Activated gamma-delta T cell treated with anti-CD3 and anti-CD28 coated beads, Interleukin-2, amount 50 U/mL, for 16 hours (primary cell): ENCODE results near the gene PRKAR1B.
A peak's percentile ranks its signal among the peaks of the same experiment; 100 is the strongest.

Source experiments
- DNase-seq: peaks from one replicate; pipeline ENCODE4 v3.0.0-alpha.2; 2020; ENCODE audit warnings: low read depth

Gene PRKAR1B

DNA sequence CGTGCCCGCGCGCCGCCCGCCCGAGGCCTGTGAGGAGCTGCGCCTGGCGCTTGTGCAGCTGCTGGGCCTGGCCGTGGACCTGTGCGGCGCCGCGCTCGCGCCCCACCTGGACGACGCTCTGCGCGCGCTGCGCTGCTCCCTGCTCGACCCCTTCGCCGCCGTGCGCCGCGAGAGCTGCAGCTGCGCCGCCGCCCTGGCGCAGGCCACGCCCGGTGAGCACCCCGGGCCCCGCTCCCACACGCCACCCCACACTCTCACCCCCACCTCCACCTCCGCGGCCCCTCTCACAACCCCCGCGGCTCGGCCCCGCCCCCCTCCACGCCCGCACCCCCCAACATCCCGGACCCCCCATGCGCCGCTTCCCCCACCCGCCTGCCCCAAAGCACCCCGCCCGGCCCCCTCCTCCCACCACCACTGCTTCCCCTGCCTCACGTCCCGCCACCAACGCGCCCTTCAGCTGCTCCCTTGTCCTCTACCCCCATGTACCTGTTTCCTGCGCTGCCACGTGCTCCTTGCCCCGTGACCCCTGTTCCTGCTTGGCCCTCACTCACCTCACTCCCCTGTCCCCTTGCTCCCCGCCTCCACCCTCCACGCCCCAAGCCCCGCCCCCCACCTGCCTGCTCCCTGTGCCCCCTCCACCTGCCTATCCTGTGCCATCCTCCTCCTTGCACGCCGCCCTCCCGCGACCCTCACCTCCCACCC is at the start of gene PRKAR1B:
Gene PRKAR1B, minus strand, starts transcription at position 178 of the 702 bp plus-strand sequence. CDS start 15,776 bp downstream, outside the sequence.
- no peak for DNase-seq

GRCh38 chr7:776381-776780 is 49.3 kb upstream of the PRKAR1B start:
- DNase-seq = no peak

DNA sequence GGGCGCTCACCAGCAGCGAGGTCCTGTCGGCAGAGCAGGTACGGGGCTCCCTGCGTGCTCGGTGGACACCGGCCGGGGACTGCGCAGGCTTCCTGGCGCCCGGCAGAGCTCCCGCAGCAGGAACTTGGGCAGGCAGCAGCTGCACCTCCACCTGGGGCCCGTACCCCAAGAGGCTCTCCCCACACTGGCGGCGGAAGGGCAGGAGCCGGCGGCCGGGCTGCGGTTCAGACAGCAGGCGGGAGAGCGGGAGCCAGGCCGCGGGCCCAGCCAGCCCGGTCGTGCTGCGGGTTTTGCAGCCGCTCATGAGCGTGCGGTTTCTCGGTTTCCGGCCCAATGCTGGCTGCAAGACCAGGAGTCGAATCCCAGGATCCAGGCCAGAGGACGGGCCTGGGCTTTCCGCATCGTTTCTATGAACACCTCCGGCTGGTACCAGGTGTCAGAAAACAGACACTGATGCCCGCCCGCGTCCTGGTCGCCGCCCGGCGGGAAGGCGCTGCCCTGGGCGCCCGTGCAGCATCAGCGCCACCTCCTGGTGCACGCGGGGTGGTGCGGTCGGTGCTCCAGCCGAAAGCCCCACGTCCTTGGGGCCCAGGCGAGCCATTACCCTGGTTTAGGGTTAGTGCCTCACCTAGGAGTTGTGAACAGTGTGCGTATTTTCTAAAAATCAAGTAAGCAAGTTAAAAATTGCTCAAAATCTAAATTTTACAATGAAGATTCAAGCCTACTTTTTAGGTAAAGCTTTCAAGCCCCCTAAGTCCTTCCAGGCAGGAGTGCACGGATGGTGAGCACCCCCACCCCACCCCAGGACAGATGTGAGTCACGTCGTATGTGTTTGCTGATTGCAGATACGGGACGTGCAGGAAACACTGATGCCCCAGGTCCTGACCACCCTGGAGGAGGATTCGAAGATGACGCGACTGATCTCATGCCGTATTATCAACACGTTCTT is 47.4 kb upstream of the PRKAR1B start:
- DNase-seq = peak; percentile 33

- DNase-seq = no peak
These were observed 46.5 kb upstream of the PRKAR1B start for GRCh38 chr7:773622-773915.

DNA sequence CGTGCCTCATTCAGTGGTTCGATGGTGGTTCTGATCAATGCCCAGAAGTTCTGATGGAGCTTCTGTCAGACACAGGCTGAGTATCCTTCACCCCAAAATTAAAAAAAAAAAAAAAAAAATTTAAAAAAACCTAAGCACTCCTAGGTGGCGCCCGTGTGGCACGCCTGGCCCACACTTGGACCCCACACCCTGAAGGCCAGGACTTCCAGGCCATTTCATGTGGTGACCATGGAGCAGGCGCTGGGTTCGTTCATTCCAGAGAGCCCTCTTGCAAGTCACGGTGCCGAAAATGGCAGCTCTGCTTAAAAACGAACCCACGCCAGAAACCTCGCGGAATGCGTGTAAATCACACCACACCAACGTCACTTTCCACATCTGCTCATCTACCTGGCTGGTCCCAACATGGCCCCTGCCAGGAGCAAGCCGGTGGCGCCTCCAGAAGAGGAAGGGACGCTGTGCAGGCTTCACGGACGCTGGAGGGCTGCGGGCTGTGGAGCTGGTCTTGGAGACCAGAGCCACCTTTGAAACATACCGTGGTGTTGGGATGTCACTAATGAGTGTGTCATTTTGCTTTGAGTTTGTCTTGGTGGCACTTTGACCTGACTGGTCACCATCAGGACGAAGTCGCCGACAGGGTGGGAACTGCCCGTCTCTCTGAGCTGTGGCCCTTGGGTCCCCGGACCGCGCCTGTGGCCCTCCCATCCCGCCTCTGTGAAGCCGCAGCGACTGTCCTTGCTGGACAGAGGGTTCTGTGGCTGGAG is 46.0 kb upstream of the PRKAR1B start:
- DNase-seq = no peak

GRCh38 chr7:772392-772791 is 45.3 kb upstream of the PRKAR1B start:
- no peak for DNase-seq

GRCh38 chr7:772005-772294 is 44.9 kb upstream of the PRKAR1B start:
- DNase-seq = no peak

DNA sequence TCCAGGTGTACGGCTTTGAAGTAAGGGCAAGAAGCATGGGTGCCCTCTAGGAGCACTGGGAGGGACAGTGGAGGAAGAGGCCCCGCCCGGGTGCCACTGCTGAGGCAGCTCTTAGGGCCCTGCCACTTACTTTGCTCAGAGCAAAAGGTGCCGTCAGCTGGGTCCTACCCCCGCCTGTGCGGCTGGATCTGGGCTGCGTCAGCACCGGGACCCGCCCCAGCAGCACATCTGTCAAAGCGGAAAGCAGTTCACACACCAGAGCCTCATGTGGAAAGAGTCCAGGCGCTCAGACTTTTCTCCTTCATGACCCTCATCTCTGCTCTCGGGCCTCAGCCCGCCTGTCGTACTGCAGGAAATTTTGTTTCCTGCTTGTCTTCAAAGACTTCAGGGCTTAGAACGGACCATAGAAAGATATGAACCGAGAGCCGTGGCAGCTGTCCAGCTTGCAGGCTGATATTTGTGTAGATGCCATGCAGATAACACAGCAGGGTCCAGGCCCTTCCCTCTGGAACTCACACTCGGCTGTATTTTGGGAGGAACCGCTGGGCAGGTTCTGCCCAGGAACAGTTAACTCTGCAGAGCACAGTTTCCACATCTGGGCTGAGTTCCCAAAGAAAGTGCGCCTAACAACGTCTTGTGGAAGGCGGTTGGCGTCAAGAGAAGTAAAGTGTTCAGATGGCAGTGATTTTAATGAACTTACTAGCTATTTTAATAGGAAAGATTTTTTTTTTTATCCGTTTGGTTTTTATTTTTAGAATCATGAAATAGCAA is 44.3 kb upstream of the PRKAR1B start:
- no peak for DNase-seq

DNA sequence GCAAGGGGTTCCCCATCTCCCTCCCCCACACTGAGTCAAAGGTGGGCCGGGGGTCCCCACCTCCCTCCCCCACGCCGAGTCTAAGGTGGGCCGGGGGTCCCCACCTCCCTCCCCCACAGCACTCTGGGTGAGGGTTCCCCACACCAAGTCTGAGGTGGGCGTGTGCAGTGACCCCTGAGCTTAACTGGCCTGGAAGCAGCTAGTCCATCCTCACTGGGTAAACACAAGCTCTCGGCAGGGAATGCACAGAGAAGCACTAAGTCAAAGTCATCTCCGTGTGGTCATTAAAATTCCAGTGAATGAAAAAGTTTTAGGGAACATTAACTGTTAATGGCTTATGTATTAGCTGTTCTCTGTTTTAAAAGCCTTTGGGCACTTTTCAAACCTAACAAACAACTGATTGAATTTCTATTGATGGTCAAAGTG is 43.7 kb upstream of the PRKAR1B start:
- DNase-seq = no peak

DNA sequence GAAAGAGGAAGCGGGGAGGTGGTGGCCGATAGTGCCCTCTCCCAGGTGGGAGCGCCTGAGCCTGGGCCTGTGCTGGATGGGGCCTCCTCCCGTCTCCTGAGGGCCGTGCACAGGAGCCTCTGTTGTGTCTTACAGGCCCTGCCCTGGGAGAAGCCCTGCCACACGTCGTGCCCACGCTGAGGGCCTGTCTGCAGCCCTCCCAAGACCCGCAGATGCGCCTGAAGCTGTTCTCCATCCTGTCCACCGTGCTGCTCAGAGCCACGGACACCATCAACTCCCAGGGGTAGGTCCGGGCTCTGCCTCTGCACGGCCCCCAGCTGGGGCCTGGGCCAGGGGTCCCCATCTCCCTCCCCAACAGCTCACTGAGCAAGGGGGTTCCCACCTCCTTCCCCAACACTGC is 43.3 kb upstream of the PRKAR1B start:
- no peak for DNase-seq

- DNase-seq = no peak
These were observed 41.9 kb upstream of the PRKAR1B start for GRCh38 chr7:768881-769504.

DNA sequence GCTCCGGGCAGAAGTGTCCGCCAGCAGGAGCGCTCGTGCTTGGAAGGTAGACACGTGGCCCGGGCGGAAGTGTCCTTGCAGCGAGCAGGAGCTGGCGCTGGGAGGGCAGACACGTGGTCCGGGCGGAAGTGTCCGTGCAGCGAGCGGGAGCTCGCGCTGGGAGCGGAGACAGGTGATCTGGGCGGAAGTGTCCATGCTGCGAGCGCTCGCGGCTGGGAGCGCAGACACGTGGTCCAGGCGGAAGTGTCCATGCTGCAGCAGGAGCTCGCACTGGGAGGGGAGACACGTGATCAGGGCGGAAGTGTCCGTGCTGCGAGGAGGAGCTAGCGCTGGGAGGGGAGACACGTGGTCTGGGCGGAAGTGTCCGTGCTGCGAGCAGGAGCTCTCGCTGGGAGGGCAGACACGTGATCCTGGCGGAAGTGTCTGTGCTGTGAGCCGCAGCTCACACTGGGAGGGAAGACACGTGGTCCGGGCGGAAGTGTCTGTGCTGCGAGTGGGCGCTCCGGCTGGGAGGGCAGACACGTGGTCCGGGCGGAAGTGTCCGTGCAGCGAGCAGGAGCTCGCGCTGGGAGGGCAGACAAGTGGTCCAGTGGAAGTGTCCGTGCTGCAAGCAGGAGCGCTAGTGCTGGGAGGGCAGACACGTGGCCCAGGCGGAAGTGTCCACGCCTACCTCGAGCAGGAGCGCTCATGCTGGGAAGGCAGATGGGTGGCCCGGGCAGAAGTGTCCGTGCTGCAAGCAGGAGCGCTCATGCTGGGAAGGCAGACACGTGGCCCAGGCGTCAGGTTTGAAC is 41.1 kb upstream of the PRKAR1B start:
- no peak for DNase-seq

DNA sequence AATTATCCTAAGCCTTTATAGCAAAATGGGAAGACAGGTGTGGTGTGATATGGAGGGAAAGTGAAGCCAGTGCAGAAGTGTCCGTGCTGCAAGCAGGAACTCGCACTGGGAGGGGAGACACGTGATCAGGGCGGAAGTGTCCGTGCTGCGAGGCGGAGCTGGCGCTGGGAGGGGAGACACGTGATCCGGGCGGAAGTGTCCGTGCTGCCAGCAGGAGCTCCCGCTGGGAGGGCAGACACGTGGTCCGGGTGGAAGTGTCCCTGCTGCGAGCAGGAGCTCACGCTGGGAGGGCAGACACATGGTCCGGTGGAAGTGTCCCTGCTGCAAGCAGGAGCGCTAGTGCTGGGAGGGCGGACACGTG is 40.5 kb upstream of the PRKAR1B start:
- DNase-seq = no peak

DNA sequence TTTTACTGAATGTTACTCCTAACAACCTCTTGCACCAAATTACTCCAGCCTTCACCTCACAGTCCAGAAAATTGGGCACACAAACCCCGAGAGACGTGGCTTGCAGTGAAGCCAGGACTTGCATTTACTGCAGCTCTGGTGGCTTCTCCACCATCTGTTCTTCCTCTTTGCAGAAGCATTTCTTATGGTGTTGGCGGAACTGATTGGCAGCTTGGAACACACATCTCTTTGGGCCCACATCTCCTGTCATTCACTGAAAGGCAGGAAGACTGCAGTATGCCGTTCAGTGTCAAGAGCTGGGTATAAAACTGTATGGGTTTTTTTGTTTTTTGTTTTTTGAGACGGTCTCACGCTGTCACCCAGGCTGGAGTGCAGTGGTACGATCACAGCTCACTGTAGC is 38.3 kb upstream of the PRKAR1B start:
- no peak for DNase-seq

DNA sequence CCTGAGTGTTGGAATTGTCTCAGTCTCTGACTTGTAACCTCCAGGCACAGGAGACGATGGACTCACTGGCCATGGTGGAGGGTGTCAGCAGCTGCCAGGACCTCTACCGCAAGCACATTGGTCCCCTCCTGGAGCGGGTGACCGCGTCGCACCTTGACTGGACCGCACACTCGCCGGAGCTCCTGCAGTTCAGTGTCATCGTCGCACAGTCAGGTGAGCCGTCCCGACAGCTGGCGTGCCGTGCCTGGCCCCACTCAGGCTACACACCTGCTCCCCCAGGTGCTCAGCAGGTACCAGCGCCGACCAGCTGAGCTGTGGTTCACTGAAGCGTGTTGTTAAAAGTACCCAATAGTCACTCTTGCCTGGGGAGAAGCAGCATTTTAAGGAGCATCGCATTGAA is 36.7 kb upstream of the PRKAR1B start:
- no peak for DNase-seq

DNA sequence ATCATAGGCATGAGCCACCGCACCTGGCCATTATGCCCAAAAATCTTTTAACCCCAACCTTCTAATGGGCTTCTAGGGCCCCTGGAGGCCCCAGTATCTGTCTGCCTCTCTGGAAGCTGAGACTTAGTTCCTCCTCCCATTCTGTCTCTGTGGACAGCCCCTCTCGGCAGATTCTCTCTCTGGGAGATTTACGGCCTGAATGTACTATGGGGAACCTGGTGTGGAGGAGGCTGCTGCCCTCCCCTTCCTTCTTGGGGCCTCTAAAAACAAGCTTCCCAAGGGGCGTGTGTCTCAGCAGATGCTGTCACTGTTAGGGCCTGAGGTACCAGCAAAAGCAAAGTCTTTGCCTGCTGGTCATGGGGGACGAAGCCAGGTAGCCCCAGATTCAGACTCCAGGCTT is 35.8 kb upstream of the PRKAR1B start:
- DNase-seq = no peak

GRCh38 chr7:761631-762030 is 34.5 kb upstream of the PRKAR1B start:
- DNase-seq = no peak

- no peak for DNase-seq
These were observed 34.0 kb upstream of the PRKAR1B start for GRCh38 chr7:761101-761500.

GRCh38 chr7:760006-760405 is 32.9 kb upstream of the PRKAR1B start:
- no peak for DNase-seq

GRCh38 chr7:759569-759968 is 32.5 kb upstream of the PRKAR1B start:
- DNase-seq = no peak

- no peak for DNase-seq
These were observed 30.7 kb upstream of the PRKAR1B start for GRCh38 chr7:757741-758163.
